GM19467 (cell line): ENCODE data around the gene BCAS3.

Source experiments
- ATAC-seq: cut with Tn5 transposase; IDR thresholded peaks from one replicate; pipeline ENCODE4 v1.9.1; 2021; ENCODE audit warnings: mild to moderate bottlenecking, moderate library complexity; ENCODE audit not compliant: unreplicated experiment

The BCAS3 gene

DNA sequence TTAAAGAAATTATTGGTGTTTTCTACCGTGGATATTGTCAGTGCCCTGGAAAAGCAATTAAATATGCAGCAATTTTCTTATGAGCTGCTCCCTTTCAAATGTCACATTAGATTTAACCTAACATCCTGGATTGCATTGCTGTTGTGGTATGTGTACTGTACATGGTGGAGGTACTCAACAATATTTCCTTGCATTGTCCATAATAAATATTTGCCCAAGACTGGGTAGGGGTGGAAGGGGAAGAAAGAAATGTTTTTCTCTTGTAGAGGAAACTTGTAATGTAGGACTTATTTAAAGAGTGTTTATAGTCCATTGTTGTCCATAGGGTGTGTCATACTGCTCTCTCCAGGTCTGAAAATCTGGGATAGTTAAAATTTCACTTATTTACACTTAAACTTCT, 375.8 kb downstream of the BCAS3 start:
- no peak for ATAC-seq

DNA sequence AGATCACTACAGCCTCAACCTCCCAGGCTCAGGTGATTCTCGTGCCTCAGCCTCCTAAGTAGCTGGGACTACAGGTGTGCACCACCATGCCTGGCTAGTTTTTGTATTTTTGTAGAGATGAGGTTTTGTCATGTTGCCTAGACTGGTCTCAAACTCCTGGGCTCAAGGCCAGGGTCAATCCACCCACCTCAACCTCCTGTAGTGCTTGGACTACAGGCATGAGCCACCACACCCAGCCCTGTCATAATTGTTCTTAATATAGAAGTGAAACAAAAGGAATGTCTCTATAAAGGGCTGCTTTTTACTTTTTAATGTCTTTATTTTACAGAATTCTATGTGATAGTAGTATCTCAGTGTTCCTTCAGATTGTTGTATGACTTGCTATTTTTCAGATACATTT, 376.8 kb downstream of the BCAS3 start:
- ATAC-seq: no peak

DNA sequence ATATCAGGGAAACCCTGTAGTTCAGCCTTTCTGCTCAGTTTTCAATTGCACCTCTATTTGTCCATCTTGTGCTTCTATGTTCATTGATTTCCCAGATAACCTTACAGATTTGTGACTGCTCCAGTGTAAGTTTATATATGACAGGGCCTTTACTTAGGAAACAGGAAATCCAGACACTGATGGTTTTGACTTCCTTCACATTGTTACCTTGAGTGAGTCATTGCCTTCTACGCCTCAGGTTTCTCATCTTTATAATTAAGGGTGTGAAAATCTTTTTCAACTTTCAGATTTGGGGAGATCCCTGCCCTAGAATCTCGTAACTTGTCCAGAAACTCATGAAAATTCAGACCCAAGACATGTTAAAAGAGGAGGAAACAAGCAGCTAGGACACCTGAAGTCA, 379.6 kb downstream of the BCAS3 start:
- ATAC-seq: no peak

DNA sequence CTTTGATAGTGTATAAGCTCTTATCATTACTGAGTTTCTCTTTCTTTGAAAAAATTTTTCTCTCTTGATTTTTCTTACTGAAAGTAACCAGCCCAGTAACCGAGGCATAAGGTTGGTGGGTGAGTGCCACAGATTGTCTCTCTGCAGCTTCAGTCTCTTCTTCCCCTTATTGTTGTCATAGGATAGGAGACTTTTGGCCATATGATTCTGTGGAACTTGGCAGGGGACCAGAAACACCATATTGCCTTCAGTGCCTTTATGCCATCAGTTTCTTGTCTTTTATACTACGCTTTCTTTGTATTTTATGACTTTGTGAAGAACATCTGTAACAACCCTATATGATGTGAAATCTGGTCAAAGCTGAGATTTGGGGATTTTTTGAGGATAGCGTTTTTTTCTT, 380.4 kb downstream of the BCAS3 start:
- ATAC-seq: no peak

DNA sequence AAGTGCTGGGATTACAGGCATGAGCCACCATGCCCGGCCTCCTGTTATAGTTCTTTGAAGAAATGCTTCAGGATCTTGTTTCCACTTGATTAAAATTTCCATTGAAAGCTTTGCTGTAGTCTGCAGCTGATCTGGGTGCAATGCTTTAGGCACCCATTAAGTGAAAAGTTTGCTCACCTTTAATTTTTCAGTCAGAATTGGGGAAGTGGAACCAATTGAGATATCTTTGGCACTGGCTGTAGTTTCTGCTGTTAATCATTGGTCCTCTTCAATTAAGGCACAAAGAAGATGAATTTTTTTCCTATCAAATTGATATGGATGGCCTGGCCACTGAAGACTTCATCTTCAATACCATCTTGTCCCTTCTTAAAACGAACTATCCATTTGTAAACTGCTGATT, 385.9 kb downstream of the BCAS3 start:
- ATAC-seq: no peak

DNA sequence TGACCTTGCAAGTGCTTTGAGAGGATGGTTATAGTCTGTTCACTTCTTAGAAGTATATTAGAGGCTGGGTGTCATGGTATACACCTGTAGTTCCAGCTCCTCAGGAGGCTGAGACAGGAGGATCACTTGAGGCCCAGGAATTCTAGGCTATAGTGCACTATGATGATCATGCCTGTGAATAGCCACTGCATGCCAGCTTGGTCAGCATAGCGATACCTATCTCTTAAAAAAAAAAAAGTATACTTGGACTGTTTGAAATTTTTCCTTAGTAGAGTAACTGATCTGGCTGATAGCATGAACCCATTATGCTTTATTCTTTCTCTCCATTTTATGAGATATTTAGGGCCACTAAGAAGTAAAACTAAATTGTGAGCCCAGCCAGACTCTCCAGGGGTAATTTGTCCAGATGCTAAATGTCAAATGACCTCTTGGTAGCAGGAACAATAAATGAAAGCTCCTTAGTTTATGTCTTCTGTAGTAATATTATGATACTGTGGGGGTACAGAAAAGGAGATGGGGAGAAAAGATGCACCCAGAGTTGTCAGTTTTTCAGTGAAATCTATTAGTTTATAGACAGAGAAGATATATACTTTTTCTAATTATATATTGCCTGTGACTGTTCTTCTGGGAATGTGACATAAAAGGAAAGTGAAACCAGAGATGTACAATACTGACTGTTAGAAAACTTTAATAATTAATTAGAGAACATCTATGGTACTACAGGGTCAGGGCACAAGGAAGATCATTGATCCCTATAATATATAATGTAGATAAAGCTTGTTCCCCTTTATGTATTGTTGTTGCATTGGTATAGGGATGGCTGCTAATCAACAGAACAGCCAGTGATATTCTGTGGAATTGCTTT, 386.7 kb downstream of the BCAS3 start:
- ATAC-seq: peak; percentile 53

DNA sequence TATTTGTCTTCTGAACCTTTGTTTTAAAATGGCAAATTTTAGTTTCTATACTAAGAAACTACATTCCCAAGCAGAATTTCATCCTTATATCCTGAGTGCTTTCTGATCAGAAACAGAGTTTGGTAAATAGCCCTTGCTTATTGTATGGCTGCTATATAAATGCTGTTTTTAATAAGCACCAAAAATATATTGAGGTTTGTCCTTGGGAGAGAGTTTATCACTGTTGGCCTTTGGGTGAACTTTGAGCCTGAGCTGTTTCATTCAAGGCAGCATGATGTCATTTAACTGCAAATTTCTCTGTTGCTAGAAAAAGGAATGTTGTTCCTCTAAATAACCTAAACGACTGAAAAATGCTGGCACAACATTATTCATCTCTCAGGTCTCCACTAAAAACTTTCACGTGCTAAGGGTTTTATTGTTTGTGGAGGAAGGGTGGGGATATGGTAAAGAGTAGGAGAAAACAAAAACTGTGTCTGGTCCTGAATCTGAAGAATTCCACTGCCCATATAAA, 387.7 kb downstream of the BCAS3 start:
- ATAC-seq: no peak

DNA sequence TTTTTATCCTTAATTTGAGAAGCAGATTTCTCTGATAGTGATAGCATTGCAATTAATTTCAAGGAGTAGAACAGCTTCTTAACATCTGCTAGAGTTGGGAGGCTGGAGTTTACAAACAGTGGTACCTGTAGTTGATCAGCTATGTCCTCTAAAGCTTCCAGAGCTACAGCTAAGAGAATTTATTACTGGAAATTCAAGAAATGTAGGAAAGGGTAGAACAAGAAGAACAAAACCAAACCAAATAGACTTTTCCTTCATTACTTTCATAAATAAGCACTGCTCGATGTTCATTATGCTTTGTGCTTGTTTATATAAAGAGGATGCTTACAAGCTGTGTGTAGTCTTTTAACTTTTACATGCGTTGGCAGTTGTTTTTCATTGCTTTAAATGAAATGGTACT, 388.4 kb downstream of the BCAS3 start:
- ATAC-seq: no peak

DNA sequence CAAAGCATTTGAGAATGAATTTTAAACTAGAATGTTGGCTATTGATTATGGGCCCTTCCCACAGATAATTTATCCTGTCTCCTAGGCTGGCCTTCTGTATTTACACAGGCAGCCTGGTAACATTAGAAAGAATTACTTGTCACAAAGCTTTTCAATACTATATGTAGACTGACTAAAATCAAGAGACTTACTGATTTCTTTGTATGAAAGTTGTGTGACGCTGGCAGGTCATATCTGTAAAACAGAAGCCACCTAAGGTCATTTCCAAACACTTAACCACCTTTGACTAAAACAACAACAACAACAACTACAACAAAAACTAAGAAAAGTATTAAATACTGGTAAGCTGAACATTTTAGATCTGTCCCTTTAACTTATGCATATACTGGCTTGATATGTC, 393.0 kb downstream of the BCAS3 start:
- ATAC-seq: no peak

DNA sequence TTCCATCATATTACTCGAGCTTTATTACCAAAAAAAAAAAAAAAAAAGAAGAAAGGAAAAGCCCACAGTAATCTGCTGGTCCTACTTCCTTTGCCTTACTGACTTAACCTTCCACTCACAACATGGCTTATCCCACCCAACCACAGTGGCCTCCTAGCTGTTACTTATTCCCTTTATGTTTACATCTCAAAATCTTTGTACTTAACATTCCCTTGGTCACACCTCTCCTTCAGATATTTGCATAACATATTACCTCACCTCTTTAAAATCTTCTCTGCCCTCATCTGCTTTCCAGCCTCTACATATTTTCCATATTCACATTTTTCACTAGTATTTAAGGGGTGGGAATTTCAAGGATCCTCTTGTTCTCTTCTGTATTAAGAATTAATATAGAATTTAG, 395.0 kb downstream of the BCAS3 start:
- no peak for ATAC-seq

DNA sequence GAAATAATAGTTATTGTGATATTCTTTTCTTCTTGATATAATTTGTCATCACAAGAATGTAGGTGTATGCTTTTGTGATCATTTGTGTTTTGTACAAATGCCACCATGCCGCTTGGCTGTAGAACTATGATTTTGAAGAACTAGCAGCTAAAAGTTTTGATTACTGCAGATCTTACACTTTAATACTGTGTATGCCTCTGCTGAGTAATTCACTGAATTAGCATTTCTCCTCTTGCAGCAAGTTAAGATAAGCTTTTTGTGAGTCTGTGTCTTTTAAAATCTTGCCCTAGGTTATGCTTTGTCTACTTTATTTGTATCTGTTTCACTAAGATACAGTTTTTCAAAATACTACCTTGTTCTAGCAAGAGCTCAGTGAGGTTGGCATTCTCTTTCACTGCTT, 395.5 kb downstream of the BCAS3 start:
- no peak for ATAC-seq

DNA sequence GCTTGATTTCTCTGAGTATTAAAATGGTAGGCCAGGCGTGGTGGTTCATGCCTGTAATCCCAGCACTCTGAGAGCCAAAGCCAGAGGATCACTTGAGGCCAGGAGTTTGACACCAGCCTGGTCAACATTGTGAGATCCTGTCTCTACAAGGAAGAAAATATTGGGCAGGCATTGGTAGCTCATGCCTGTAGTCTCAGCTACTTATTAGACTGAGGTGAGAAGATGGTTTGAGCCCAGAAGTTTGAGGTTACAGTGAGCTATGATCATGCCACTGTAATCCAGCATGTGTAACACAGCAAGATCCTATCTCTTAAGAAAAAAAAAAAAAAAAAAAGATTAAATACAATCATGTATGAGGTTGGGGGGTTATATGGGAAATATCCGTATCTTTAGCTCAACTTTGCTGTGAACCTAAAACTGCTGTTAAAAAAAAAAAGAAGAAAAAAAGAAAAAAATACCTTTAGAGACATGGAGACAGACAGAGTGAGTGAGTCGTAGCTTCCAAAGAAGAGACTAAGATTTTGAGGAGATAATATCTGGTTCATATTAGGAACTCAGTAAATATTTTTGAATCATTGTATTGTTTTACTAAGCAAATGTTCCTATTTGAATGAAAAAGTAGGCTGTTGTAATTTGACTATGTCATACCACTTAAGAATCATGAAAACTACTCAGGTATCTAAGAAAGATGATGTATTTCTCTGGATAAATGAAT, 396.3 kb downstream of the BCAS3 start:
- ATAC-seq: no peak

DNA sequence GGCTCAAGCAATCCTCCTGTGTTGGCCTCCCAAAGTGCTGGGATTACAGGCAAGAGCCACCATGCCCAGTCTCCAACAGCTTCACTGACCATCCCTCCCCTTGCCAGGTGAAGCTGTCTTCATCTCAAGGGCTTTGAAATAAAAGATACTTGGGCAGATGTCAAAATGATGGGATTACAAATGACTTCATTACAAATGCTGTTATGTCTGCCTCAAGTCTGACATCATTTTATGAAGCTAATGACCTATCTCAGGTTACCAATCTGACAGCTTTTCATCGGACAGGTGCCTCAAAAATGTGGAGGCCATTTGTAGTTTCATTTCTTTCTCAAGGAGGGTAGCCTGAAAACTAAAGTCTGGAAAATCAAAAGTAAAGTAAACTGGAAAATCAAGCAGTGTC, 398.3 kb downstream of the BCAS3 start:
- ATAC-seq: no peak

DNA sequence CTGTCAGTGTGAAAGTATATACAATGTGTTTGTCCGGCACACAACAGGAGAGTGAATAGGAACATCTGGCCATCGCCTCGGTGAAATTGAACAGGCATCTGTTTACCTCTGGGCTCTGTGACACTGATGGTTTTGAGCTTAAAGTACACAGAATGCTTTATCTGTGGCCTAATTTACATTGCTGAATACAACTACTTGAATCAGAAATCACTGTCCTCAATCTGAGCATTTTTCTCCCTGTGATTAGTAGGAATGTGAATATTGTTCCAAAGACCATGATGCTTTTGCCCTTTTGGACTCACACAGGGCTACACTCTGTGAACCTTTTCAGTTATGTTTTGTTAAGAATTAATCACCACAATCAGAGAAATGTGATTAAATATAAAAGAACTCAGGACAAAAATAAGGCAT, 399.0 kb downstream of the BCAS3 start:
- no peak for ATAC-seq

DNA sequence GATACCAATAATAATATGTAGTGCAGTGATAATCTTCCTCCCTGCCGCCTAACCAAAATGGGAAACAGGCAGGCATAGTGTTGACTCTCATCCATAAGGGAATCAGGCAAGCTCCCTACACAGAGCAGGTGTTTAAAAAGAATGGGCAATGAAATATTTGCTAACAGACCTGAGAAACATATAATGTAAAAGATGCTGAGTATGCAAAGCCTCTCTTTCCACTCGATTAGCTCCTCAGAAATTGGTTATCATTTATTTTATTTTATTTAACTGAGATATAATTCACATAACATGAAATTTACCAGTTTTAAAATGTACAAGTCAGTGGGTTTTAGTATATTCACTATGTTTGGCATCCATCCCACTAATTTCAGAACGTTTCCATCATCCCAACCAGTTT, 404.3 kb downstream of the BCAS3 start:
- no peak for ATAC-seq

DNA sequence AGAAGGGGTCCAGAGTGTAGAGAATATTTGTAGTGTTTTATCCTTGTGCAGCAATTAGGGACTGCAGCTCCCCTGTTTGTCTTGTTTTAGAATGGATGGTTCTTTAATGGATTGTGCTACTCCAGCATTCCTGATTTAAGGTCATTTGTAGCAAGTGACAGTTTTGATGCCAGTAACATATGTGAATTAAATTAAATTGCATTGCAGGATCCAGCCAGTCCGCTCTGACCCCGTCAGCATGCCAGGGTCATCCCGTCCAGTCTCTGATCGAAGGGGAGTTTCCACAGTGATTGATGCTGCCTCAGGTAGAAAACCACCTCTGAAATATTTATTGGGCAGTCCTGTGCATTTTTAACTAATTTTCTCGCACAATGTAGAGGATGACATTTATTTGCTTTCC, 406.6 kb downstream of the BCAS3 start:
- ATAC-seq: no peak

DNA sequence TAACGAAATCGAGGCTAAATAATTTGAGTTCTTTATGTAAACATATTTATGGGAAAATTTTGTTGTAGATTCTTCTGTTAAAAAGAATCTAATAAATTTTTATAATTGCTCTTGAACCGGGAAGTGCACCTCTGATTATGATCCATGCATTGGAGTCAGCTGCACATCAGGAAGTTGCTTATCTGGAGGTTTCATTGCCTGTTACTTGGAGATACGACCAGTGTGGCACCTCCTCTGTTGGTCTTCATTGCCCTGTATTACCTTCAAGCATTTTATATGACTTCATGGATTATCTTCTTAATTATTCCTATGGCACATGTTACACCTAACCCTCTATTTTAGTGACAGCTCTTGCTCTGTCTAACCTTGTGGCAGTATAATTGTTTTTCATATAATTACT, 409.4 kb downstream of the BCAS3 start:
- no peak for ATAC-seq

DNA sequence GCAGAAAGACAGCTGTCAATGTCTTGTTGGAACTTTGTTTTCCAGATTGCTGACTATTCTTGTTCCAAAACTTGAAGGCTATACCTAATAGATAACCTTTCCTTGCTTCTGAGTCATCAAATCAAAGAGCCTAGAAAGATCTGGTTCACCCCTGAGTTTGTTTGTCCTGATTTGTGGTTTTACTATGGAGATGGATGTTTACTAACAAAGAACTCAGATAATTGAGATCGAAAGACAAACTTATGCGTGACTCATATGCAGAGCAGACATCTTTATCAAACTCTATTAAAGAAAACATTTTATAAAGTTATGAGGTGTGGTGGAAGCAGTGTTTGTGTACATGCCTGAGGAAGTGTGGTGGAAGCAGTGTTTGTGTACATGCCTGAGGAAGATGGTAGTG, 410.9 kb downstream of the BCAS3 start:
- no peak for ATAC-seq

DNA sequence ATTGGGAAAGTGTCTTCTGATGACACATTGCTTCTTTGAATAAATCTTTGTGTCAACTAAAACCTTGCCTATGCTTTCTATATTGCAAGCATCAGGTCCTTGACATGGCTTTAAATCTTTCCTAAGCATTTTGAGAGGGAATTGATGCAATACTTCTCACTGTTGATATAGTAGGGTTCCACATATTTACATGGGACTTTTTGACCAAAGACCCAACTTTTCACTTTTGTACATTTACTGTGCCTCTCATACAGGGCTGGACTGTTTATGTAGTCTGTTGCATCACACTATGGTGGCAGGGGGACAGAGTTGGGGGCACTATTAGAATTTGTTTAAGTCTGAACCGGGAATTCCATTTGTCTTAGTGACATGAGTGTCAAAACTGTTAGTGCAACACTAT, 413.4 kb downstream of the BCAS3 start:
- ATAC-seq: no peak

DNA sequence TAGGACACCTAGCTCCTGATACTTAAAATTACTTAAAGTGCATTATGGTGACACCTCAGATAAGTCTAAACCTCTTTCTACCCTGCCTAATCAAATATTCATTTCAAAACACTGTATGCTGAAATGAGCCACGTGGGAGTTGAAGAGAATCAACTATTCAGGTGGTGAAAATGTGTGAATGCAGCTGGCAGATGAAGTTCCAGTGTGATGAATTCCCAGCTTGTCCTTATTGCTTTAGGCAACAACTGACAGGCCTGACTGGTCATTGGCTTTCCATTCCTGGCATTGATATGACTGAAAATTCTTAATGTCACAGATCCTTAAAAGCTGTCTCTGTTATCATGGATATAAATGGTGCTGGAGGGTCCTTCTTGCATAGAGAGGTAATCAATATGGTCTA, 420.1 kb downstream of the BCAS3 start:
- no peak for ATAC-seq

DNA sequence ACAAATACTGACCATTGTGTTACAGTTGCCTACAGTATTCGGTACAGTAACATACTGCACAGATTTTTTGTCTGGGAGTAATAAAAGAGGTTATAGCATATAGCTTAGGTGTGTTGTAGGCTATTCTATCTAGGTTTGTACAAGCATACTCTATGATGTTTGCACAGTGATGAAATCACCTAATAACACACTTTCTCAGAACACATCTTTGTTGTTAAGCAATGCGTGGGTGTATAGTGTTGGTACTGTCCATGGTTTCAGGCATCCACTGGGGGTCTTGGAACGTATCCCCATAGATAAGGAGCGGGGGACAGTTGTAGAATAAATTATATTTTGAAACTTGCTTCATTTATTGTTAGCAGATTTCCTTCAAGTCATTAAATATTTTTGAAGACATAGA, 428.7 kb downstream of the BCAS3 start:
- ATAC-seq: no peak

DNA sequence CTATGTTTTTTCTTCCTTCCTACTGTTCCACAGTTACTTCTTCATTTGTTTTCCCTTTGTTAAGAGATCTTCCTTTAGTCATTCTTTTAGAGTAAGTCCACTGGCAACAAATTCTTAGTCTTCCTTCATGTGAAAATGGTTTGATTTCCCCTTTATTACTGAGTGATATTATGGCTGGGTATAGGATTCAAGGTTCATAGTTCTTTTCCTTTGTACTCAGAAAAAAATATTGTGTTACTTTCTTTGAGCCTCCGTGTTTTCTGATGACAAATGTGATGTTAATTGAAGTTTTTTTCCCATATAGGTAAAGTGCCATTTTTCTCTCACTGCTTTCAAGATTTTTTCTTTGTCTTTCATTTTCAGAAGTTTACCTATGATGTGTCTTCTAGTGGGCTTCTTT, 438.9 kb downstream of the BCAS3 start:
- no peak for ATAC-seq
